PC-9 (cell line): Measurements from ENCODE around the gene CPAMD8. TPM values are rescaled to one million over a fixed set of nuclear protein-coding genes. Genes with fewer than 3 reads are reported as not detected.
"Not testable (repeated sequence)": the region's sequence is repeated elsewhere in the genome, so short reads cannot be mapped to it uniquely, and the experiment has no call there.

Experiments used
- BruUV-seq: library from RNA; stranded (reverse); fragments of 400-500 nt; replicated peaks from 2 replicates; lab custom pipeline; 2021; lab: Mats Ljungman, UMichigan
- CTCF ChIA-PET: fragments of 300-600 bp; sonication (Branson Sonifier 250); formaldehyde crosslinking; loops from one replicate; lab custom pipeline; 2022; ENCODE audit warnings: antibody characterized with exemption; lab: Charles Lee
- POLR2A ChIA-PET: fragments of 300-600 bp; sonication (Branson Sonifier 250); formaldehyde crosslinking; loops from one replicate; lab custom pipeline; 2022; ENCODE audit warnings: antibody characterized with exemption; ENCODE audit not compliant: unreplicated experiment; lab: Charles Lee
- DNase-seq, 2 experiments: peaks; one replicate each; pipeline versions ENCODE4 v3.0.0 to v3.0.0-alpha.2; 2015 to 2022; ENCODE audit warnings: mixed read lengths in 1 of 2
- H2AFZ ChIP-seq: fragments of 200-600 bp; sonication (generic); 2 replicates; pipeline ENCODE4 v1.8.1; 2017; ENCODE audit warnings: antibody characterized with exemption
- H3F3A ChIP-seq: fragments of 200-600 bp; sonication (generic); 2 replicates; pipeline ENCODE4 v1.8.1; 2017; ENCODE audit warnings: antibody characterized with exemption, mild to moderate bottlenecking, low read depth; ENCODE audit not compliant: insufficient read depth
- H3K27ac ChIP-seq: fragments of 200-600 bp; sonication (generic); 2 replicates; pipeline ENCODE4 v1.6.1; 2016; ENCODE audit warnings: mixed run types
- H3K27me3 ChIP-seq: fragments of 200-600 bp; sonication (generic); 2 replicates; pipeline ENCODE4 v1.6.1; 2016; ENCODE audit warnings: low read depth, mixed run types; ENCODE audit not compliant: insufficient read depth
- H3K36me3 ChIP-seq: fragments of 200-600 bp; sonication (generic); 2 replicates; pipeline ENCODE4 v1.6.1; 2016; ENCODE audit warnings: low read depth, mixed run types
- H3K4me1 ChIP-seq: fragments of 200-600 bp; sonication (generic); replicated peaks from 2 replicates; pipeline ENCODE4 v1.6.1; 2016; ENCODE audit warnings: mixed run types; ENCODE audit not compliant: insufficient read depth
- H3K4me2 ChIP-seq: fragments of 200-600 bp; sonication (generic); 2 replicates; pipeline ENCODE4 v1.6.1; 2017; ENCODE audit warnings: mixed run types
- H3K4me3 ChIP-seq: fragments of 200-600 bp; sonication (generic); 2 replicates; pipeline ENCODE4 v1.6.1; 2016; ENCODE audit warnings: mixed run types
- H3K79me2 ChIP-seq: fragments of 200-600 bp; sonication (generic); 2 replicates; pipeline ENCODE4 v1.6.1; 2017; ENCODE audit warnings: low read depth, mixed run types
- H3K9me2 ChIP-seq: fragments of 200-600 bp; sonication (generic); 2 replicates; pipeline ENCODE4 v1.8.1; 2017; ENCODE audit warnings: mild to moderate bottlenecking; ENCODE audit not compliant: insufficient read depth
- H3K9me3 ChIP-seq: fragments of 200-600 bp; sonication (generic); 2 replicates; pipeline ENCODE4 v1.8.1; 2016; ENCODE audit warnings: low read depth; ENCODE audit not compliant: insufficient read depth
- H4K20me1 ChIP-seq: fragments of 200-600 bp; sonication (generic); 2 replicates; pipeline ENCODE4 v1.8.1; 2017; ENCODE audit not compliant: insufficient read depth
- CTCF ChIP-seq: fragments of 200-600 bp; sonication (generic); conservative IDR thresholded peaks from 2 replicates; pipeline ENCODE4 v1.6.1; 2017; ENCODE audit warnings: mixed run types, antibody characterized with exemption, mild to moderate bottlenecking, moderate library complexity
- EZH2 ChIP-seq: fragments of 200-600 bp; sonication (generic); IDR thresholded peaks from 2 replicates; pipeline ENCODE4 v1.8.0; 2017; ENCODE audit warnings: antibody characterized with exemption, low read depth
- intact Hi-C: fragments of 100-400 bp; cut with micrococcal nuclease; formaldehyde crosslinking; loops from one replicate; pipeline ENCODE4 v1.10.0; 2022; ENCODE audit not compliant: unreplicated experiment
- total RNA-seq: library from RNA; stranded (reverse); gene quantifications from 2 replicates; pipeline ENCODE4 v1.2.3, GENCODE V29; 2021

The CPAMD8 gene
- total RNA-seq, 1 experiment from 2014 or later: 25.8 TPM

GRCh38 chr19:16944626-16945363 lies 81.8 kb downstream of the CPAMD8 start:
- DNase-seq: no peak
- Histone ChIP-seq H3K9me2 (no peaks in the 10 kb centered on the region), H3K27ac (no peak overlapping the region), H3K4me2 (no peak overlapping the region), H3K27me3 (no peaks in the 10 kb centered on the region), H2AFZ (no peak overlapping the region), H3K4me3 (no peak overlapping the region), H3K36me3 (no peaks in the 10 kb centered on the region), H3K9me3 (no peaks in the 10 kb centered on the region), H4K20me1 (no peaks in the 10 kb centered on the region), H3K4me1 (no peaks in the 10 kb centered on the region), H3F3A (peaks cover 19% of the 10 kb centered on the region), H3K79me2 (no peaks in the 10 kb centered on the region)
- BruUV-seq: no TSS peak
- ChIA-PET CTCF (no interaction called here), POLR2A (no interaction called here)
- TF ChIP-seq EZH2 (no peak), CTCF (no peak)
- intact Hi-C loops: no loop called here

GRCh38 chr19:16943942-16944625 lies 82.5 kb downstream of the CPAMD8 start:
- no peaks in the 10 kb centered on the region for H3K79me2 ChIP-seq
- H3K4me3 ChIP-seq: no peak overlapping the region
- intact Hi-C loops: no loop called here
- POLR2A ChIA-PET: no interaction called here
- H3K4me1 ChIP-seq: no peaks in the 10 kb centered on the region
- TF ChIP-seq CTCF (no peak), EZH2 (no peak)
- no TSS peak for BruUV-seq
- H4K20me1 ChIP-seq: no peaks in the 10 kb centered on the region
- no peaks in the 10 kb centered on the region for H3K9me2 ChIP-seq
- H3K27ac ChIP-seq: no peak overlapping the region
- peaks cover 19% of the 10 kb centered on the region for H3F3A ChIP-seq
- CTCF ChIA-PET: no interaction called here
- no peak for DNase-seq
- H3K9me3 ChIP-seq: no peaks in the 10 kb centered on the region
- H3K27me3 ChIP-seq: no peaks in the 10 kb centered on the region
- H3K4me2 ChIP-seq: no peak overlapping the region
- no peaks in the 10 kb centered on the region for H3K36me3 ChIP-seq
- H2AFZ ChIP-seq: no peak overlapping the region

GRCh38 chr19:16943090-16943489 lies 83.5 kb downstream of the CPAMD8 start:
- H3K4me1 ChIP-seq, H2AFZ ChIP-seq, H4K20me1 ChIP-seq, H3K36me3 ChIP-seq, DNase-seq, H3K4me3 ChIP-seq, BruUV-seq, H3K27me3 ChIP-seq, H3K9me3 ChIP-seq, intact Hi-C loops, POLR2A ChIA-PET, H3K4me2 ChIP-seq, H3K79me2 ChIP-seq, CTCF ChIA-PET, H3K27ac ChIP-seq, H3K9me2 ChIP-seq: not testable (repeated sequence)
- peaks cover 15% of the 10 kb centered on the region for H3F3A ChIP-seq
